Inflammatory macrophage treated with lipopolysaccharide for 1 hour (primary cell): Measurements from ENCODE around the gene TMEM250.

Experiments used
- DNase-seq, 2 donors: peaks; one replicate each; pipeline ENCODE4 v3.0.0-alpha.2; 2020 to 2022

The TMEM250 gene

GRCh38 chr9:136131629-136132511 lies 13.2 kb upstream of the TMEM250 start:
- no peak for DNase-seq

GRCh38 chr9:136129176-136129575 lies 10.5 kb upstream of the TMEM250 start:
- DNase-seq = no peak

DNA sequence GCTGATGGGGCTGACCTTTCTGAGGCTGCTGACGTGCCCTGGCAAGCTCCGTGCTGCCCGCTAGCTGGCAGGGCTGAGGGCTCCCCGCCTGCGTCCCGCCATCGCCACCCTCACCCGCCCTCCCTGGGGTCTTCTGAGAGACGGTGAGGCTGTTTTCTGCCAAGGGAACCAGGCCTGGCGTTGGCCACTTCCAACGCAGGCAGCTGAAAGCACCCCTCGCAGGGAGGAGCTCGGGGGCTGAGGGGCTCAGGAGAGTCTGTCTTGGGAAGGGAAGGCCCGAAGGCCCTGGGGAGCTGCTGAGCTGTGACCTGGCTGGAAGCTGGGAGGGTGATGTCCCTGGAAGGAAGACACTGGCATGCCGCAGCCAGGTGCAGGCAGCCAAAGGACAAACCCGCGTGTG lies 9.8 kb upstream of the TMEM250 start:
- no peak for DNase-seq

GRCh38 chr9:136127313-136127712 lies 8.6 kb upstream of the TMEM250 start:
- no peak for DNase-seq

- DNase-seq = no peak
These were observed 6.5 kb upstream of the TMEM250 start for GRCh38 chr9:136124976-136125692.

DNA sequence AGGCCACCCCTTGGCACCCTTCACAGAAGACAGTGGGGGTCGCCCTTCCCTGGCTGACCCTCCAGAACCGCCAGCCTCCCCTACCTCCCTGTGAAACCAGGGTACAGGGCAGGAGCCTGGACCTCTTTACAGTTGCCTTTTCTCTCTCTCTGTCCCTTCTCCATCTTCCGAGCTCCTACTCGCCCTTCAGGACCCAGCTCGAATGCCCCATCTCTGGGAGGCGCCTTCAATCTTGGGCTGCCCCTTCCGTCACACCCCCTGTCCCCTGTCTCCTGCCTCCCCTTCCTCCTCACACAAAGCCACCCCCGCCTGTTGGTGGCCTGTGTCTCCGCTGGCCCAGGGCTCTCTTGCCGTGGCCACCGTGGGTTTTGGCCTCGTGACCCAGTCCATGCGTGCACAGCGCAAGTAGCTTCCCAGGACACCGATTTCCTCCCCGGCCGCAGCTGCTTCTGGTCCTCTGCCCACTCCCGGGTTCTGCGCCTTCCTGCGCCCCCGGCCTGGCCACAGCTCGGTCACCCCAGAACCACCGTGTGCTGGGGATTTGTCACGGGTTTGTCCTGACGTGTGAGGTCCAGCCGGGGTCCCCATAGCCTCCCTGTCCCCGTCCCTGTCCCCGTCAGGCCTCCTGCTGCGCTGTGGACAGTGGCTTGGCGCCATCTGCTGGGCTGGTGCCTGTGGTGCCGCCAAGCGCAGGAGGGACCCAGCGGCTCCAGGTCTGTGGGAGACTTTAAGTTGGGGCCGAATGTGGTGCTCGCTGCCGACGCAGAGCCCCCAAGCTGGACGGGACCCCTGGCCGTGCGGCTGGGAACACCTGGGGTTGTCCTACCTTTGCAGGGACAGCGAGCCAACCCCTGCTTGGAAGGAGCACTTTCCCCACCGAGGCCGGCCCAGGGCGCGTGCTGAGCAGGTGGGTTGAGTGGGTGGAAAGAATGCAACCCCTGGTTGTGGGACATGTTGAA lies 4.0 kb upstream of the TMEM250 start:
- peak; percentile 53 to 86 for DNase-seq

GRCh38 chr9:136121801-136122200 lies 3.1 kb upstream of the TMEM250 start:
- DNase-seq = no peak

GRCh38 chr9:136120438-136120844 lies 1.8 kb upstream of the TMEM250 start:
- no peak for DNase-seq

- DNase-seq = no peak
These were observed 1.3 kb upstream of the TMEM250 start for GRCh38 chr9:136119883-136120393.

- DNase-seq = peak; percentile 32 to 75
These were observed 597 bp upstream of the TMEM250 start for GRCh38 chr9:136119061-136119882.

- no peak for DNase-seq
These were observed 757 bp downstream of the TMEM250 start for GRCh38 chr9:136117916-136118319.

DNA sequence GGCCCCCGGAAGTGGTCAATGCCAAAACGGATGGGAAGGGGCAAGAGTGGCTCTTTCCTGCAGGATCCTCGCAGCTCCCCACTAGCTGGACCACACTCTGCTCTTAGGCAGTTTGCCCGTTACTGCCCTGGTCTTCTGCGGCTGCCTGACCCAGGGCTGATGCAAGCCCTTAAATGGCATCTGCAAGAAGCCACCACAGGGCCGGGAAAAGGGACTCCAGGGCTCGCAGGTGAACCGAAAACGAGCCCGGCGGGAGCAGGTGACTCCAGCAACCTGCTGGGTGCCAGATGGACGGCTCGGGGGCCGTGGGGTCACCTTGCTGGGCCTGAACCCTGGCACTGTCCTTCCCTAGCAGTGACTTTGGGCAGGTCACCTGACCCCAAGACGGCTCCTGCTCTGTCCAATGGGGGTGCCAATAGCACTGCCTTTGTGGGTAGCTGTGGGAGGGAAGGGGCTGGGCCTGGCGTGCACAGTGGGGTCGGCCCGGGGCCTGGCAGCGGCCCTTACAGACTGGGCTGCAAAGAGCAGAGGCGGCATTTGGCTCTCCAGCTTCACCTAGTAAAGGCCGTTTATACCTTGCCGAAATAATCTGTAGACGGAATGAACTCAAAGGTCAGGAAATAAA lies 1.3 kb downstream of the TMEM250 start:
- DNase-seq = no peak

DNA sequence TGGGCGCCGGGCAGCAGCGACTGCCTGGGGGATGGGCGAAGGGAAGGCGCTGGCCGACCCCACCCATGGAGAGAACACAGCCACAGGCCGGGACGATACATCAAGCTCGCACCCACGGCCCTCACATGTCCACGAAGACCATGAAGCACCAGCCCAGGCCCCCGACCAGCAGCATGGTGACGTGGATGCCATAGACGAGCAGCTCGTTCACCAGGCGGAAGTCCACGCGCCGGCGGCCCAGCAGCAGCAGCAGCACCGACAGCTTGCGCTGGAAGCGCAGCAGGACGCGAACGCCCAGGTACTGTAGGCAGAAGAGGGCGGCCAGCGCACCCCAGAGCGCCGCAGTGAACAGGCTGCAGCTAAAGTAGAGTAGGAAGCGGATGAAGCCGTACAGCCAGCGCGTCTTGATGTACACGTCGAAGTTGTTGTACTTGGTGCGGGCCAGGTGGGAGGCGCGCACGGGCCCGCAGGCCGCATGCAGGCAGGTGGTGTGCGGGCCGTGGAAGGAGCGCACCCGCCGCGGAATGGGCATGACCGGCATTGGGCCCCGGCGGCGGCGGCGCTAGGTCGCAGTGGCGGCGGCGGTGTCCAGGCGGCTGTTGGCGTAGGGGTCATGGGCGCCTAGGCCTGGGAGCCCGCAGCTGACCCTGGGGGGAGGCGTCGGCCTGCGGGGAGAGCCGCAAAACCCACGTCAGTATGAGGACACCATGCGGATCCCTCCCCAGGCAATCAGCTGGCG lies 2.1 kb downstream of the TMEM250 start:
- DNase-seq = no peak

- DNase-seq = no peak
These were observed 2.9 kb downstream of the TMEM250 start for GRCh38 chr9:136115641-136116359.

- DNase-seq = no peak
These were observed 3.5 kb downstream of the TMEM250 start for GRCh38 chr9:136115206-136115605.

- no peak for DNase-seq
These were observed 4.1 kb downstream of the TMEM250 start for GRCh38 chr9:136114610-136115009.

GRCh38 chr9:136112541-136112940 lies 6.1 kb downstream of the TMEM250 start:
- no peak for DNase-seq

GRCh38 chr9:136111910-136112309 lies 6.8 kb downstream of the TMEM250 start:
- no peak for DNase-seq

GRCh38 chr9:136111190-136111589 lies 7.5 kb downstream of the TMEM250 start:
- DNase-seq = no peak
